ENCODE data around the gene LRPPRC.
"Not testable (repeated sequence)": the region's sequence is repeated elsewhere in the genome, so short reads cannot be mapped to it uniquely, and the experiment has no call there.

The LRPPRC gene

GRCh38 chr2:43995733-43996533, at the start of gene LRPPRC:
Gene LRPPRC, minus strand, starts transcription at chr2:43995989. Its CDS starts 42 bp downstream, at chr2:43995947.
- peak; percentile 97 for FAIRE-seq

GRCh38 chr2:44045061-44045460, 49.3 kb upstream of the LRPPRC start:
- DNase-seq (ENCODE audit: insufficient read length, low spot score) (no peak), FAIRE-seq (no peak)

More at GRCh38 chr2:43995733-43996533, at the start of gene LRPPRC:
- DNase-seq (ENCODE audit: insufficient read length, low spot score): peak; percentile 80

GRCh38 chr2:44044281-44044720, 48.5 kb upstream of the LRPPRC start:
- peak; percentile 76 for DNase-seq (ENCODE audit: insufficient read length, low spot score)
- peak; percentile 92 for FAIRE-seq

GRCh38 chr2:44040365-44040764, 44.6 kb upstream of the LRPPRC start:
- no peak for FAIRE-seq
- DNase-seq (ENCODE audit: insufficient read length, low spot score): no peak

- FAIRE-seq: no peak
- no peak for DNase-seq (ENCODE audit: insufficient read length, low spot score)
Observed at GRCh38 chr2:44038277-44038676, 42.5 kb upstream of the LRPPRC start.

- FAIRE-seq (no peak), DNase-seq (ENCODE audit: insufficient read length, low spot score) (no peak)
Observed at GRCh38 chr2:44037221-44037620, 41.4 kb upstream of the LRPPRC start.

GRCh38 chr2:44033947-44034346, 38.2 kb upstream of the LRPPRC start:
- DNase-seq (ENCODE audit: insufficient read length, low spot score) (no peak), FAIRE-seq (no peak)

GRCh38 chr2:44027076-44027475, 31.3 kb upstream of the LRPPRC start:
- FAIRE-seq; DNase-seq (ENCODE audit: insufficient read length, low spot score): not testable (repeated sequence)

- no peak for DNase-seq (ENCODE audit: insufficient read length, low spot score)
- FAIRE-seq: no peak
Observed at GRCh38 chr2:44016282-44016681, 20.5 kb upstream of the LRPPRC start.

GRCh38 chr2:44015239-44015638, 19.4 kb upstream of the LRPPRC start:
- FAIRE-seq: no peak
- no peak for DNase-seq (ENCODE audit: insufficient read length, low spot score)

GRCh38 chr2:44013205-44013604, 17.4 kb upstream of the LRPPRC start:
- not testable (repeated sequence) for FAIRE-seq; DNase-seq (ENCODE audit: insufficient read length, low spot score)

GRCh38 chr2:44010266-44010665, 14.5 kb upstream of the LRPPRC start:
- FAIRE-seq: no peak

GRCh38 chr2:44009136-44009735, 13.4 kb upstream of the LRPPRC start:
- DNase-seq (ENCODE audit: insufficient read length, low spot score) (no peak), FAIRE-seq (no peak)

More at GRCh38 chr2:44010266-44010665, 14.5 kb upstream of the LRPPRC start:
- no peak for DNase-seq (ENCODE audit: insufficient read length, low spot score)

- peak; percentile 4 for FAIRE-seq
- DNase-seq (ENCODE audit: insufficient read length, low spot score): no peak
Observed at GRCh38 chr2:44005846-44006245, 10.1 kb upstream of the LRPPRC start.

GRCh38 chr2:44004735-44005602, 9.2 kb upstream of the LRPPRC start:
- FAIRE-seq: no peak
- no peak for DNase-seq (ENCODE audit: insufficient read length, low spot score)

GRCh38 chr2:44001716-44002115, 5.9 kb upstream of the LRPPRC start:
- FAIRE-seq (no peak), DNase-seq (ENCODE audit: insufficient read length, low spot score) (no peak)

- DNase-seq (ENCODE audit: insufficient read length, low spot score) (no peak), FAIRE-seq (no peak)
Observed at GRCh38 chr2:43998263-43998662, 2.5 kb upstream of the LRPPRC start.

GRCh38 chr2:43993437-43993836, 2.4 kb downstream of the LRPPRC start:
- FAIRE-seq (no peak), DNase-seq (ENCODE audit: insufficient read length, low spot score) (no peak)

GRCh38 chr2:43989545-43989944, 6.2 kb downstream of the LRPPRC start:
- FAIRE-seq (no peak), DNase-seq (ENCODE audit: insufficient read length, low spot score) (no peak)

GRCh38 chr2:43986600-43986999, 9.2 kb downstream of the LRPPRC start:
- FAIRE-seq: no peak
- no peak for DNase-seq (ENCODE audit: insufficient read length, low spot score)

GRCh38 chr2:43985359-43985758, 10.4 kb downstream of the LRPPRC start:
- no peak for FAIRE-seq
- no peak for DNase-seq (ENCODE audit: insufficient read length, low spot score)

Measured in GM19239 (cell line).